Upper lobe of left lung (tissue), 6 donors: Measurements from ENCODE around the gene STARD8. TPM values are rescaled to one million over a fixed set of nuclear protein-coding genes. Genes with fewer than 3 reads are reported as not detected.

Experiments
- ATAC-seq, 2 donors: fragments of 200-7000 bp; cut with Tn5 transposase; one replicate each; pipeline ENCODE4 v1.9.1; 2022; ENCODE audit warnings: mild to moderate bottlenecking in 2 of 2, moderate library complexity in 2 of 2; ENCODE audit not compliant: low FRiP score in 2 of 2
- DNase-seq, 2 donors: peaks; one replicate each; pipeline ENCODE4 v3.0.0-alpha.2; 2019 to 2020
- H3K27ac ChIP-seq, 4 donors: fragments of 200-600 bp; sonication (generic); one replicate each; pipeline ENCODE4 v1.5.1; 2016 to 2019
- H3K27me3 ChIP-seq, 4 donors: fragments of 200-600 bp; sonication (generic); one replicate each; pipeline ENCODE4 v1.5.1; 2017 to 2019
- H3K36me3 ChIP-seq, 4 donors: fragments of 200-600 bp; sonication (generic); one replicate each; pipeline ENCODE4 v1.5.1; 2016 to 2019
- H3K4me1 ChIP-seq, 4 donors: fragments of 200-600 bp; sonication (generic); one replicate each; pipeline ENCODE4 v1.5.1; 2018 to 2019
- H3K4me3 ChIP-seq, 4 donors: fragments of 200-600 bp; sonication (generic); one replicate each; pipeline ENCODE4 v1.5.1; 2017 to 2019; ENCODE audit warnings: mild to moderate bottlenecking in 2 of 4, moderate library complexity in 1 of 4
- H3K9me3 ChIP-seq, 4 donors: fragments of 200-600 bp; sonication (generic); one replicate each; pipeline ENCODE4 v1.5.1; 2018 to 2019
- EP300 ChIP-seq, 4 donors: sonication (generic); formaldehyde crosslinking; IDR thresholded peaks; one replicate each; pipeline ENCODE4 v1.5.1; 2017; ENCODE audit warnings: antibody characterized with exemption in 4 of 4, control low read depth in 2 of 4
- POLR2A ChIP-seq, 4 donors: fragments of 450-650 bp; IDR thresholded peaks; one replicate each; pipeline ENCODE4 v1.5.1; 2016 to 2017; ENCODE audit warnings: antibody characterized with exemption in 4 of 4, mild to moderate bottlenecking in 2 of 4
- POLR2AphosphoS5 ChIP-seq, 2 donors: sonication (generic); formaldehyde crosslinking; IDR thresholded peaks; one replicate each; pipeline ENCODE4 v1.5.1; 2017; ENCODE audit warnings: antibody characterized with exemption in 2 of 2
- WGBS, 2 donors: methylation state at CpG; one replicate each; pipeline ENCODE4 v1.1.5; 2017 to 2018; 5-methylcytosine and 5-hydroxymethylcytosine counted together
- total RNA-seq, 6 donors: library from RNA; depleted of rRNA in 4 of 6; stranded (reverse); fragments of >200 nt in 4 of 6; gene quantifications; one replicate each; pipeline versions ENCODE4 v1.1.0 to v1.2.1, GENCODE V29; 2016 to 2021
- TF ChIP-seq, protein P1 (sequence below), 6 experiments: fragments of 450-650 bp in 4 of 6; fragments of 200-600 bp in 2 of 6; sonication (generic) in 2 of 6; IDR thresholded peaks; one replicate each; pipeline ENCODE4 v1.5.1; 2016 to 2019; ENCODE audit warnings: antibody characterized with exemption in 6 of 6
- donor health status: DM: no; HTN: no; CAD: no; lungs with moderate emphysema.
- donor health status: DM: no; HTN: yes; CAD: no; lungs with severe emphysema.

Gene STARD8
- total RNA-seq, 6 donors from 2014 or later, result 13.9 to 43.1 (median 25.8) TPM

DNA sequence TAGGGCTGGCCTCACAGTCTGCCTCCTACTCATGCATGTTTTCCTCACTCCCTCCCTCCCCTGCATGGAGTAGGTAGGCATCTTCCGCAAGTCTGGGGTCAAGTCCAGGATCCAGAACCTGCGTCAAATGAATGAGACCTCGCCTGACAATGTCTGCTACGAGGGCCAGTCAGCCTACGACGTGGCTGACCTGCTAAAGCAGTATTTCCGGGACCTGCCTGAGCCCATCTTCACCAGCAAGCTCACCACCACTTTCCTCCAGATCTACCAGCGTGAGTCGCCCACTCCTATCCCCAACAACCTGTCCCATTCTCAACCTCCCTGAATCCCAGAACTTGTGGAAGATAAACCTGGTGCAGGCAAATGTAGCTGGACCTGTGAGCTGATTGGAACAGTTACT is 73.4 kb downstream of the STARD8 start:
- Histone ChIP-seq H3K36me3 (peaks cover 0 to 88% (median 32%) of the 10 kb centered on the region in 4 donors), H3K4me1 (no peaks in the 10 kb centered on the region), H3K9me3 (no peaks in the 10 kb centered on the region), H3K4me3 (no peak overlapping the region), H3K27ac (no peak overlapping the region), H3K27me3 (no peaks in the 10 kb centered on the region)
- WGBS, 2 donors, result 93 to 100% methylated on average over 4 to 9 of the region's 9 CpGs
- ATAC-seq, result no peak
- TF ChIP-seq POLR2A (IDR thresholded peaks at IDR 0.05) (no peak), EP300 (IDR thresholded peaks at IDR 0.05) (no peak), POLR2AphosphoS5 (IDR thresholded peaks at IDR 0.05) (no peak)
- TF ChIP-seq, protein P1, sequence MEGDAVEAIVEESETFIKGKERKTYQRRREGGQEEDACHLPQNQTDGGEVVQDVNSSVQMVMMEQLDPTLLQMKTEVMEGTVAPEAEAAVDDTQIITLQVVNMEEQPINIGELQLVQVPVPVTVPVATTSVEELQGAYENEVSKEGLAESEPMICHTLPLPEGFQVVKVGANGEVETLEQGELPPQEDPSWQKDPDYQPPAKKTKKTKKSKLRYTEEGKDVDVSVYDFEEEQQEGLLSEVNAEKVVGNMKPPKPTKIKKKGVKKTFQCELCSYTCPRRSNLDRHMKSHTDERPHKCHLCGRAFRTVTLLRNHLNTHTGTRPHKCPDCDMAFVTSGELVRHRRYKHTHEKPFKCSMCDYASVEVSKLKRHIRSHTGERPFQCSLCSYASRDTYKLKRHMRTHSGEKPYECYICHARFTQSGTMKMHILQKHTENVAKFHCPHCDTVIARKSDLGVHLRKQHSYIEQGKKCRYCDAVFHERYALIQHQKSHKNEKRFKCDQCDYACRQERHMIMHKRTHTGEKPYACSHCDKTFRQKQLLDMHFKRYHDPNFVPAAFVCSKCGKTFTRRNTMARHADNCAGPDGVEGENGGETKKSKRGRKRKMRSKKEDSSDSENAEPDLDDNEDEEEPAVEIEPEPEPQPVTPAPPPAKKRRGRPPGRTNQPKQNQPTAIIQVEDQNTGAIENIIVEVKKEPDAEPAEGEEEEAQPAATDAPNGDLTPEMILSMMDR (IDR thresholded peaks at IDR 0.05), result no peak
- DNase-seq, result peak in 1 of 2 donors; percentile 3

DNA sequence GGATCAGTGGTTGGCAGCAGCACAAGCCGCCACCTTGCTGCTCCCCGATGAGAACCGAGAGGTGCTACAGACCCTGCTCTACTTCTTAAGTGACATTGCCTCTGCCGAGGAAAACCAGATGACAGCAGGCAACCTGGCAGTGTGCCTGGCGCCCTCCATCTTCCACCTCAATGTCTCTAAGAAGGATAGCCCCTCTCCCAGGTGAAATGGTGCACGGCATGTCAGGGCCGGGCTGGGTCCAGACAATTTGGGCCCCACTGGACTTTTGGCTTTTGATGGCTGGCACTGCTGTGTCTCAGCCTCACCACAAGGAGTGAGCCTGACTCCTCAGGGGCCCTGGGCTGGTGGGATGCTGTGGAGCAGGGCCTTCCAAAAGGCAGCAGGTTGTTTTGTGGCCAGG is 74.1 kb downstream of the STARD8 start:
- WGBS, 2 donors, result 80 to 100% methylated on average over 2 to 7 of the region's 7 CpGs
- Histone ChIP-seq H3K9me3 (no peaks in the 10 kb centered on the region), H3K36me3 (peaks cover 0 to 90% (median 33%) of the 10 kb centered on the region in 4 donors), H3K4me1 (no peaks in the 10 kb centered on the region), H3K27ac (no peak overlapping the region), H3K4me3 (no peak overlapping the region), H3K27me3 (no peaks in the 10 kb centered on the region)
- TF ChIP-seq, protein P1 (IDR thresholded peaks at IDR 0.05), result no peak
- TF ChIP-seq EP300 (IDR thresholded peaks at IDR 0.05) (no peak), POLR2A (IDR thresholded peaks at IDR 0.05) (no peak), POLR2AphosphoS5 (IDR thresholded peaks at IDR 0.05) (no peak)
- no peak for ATAC-seq
- no peak for DNase-seq

DNA sequence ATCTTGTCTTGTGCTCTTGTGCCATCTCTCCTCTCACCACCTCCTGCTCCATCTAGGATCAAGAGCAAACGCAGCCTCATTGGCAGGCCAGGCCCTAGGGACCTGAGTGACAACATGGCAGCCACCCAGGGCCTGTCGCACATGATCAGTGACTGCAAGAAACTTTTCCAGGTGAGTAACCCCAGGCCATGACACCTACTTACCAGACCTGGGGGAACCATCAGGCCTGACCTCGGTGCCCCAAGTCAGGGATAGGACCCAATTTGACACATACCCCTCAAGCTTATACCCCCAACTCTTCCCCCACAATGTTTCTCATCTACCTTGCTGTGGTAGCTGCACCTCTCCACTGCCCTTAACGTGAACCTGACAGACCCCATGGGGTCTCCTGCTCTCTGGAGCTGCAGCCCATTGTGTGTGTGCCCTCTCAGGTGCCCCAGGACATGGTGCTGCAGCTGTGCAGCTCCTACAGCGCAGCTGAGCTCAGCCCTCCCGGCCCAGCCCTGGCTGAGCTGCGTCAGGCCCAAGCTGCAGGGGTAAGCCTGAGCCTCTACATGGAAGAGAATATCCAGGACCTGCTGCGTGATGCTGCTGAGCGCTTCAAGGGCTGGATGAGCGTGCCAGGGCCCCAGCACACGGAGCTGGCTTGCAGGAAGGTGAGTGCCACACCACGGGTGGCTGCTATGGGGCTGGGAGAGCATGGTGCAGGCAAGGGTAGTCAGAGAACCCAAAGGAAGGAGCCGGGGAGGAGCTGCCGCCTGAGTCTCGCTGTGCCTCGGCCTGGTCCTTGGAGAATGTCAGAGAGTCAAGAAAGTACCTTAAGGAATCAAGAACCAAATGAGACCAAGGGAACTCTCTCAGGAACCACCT is 74.8 kb downstream of the STARD8 start:
- Histone ChIP-seq H3K9me3 (no peaks in the 10 kb centered on the region), H3K4me1 (no peaks in the 10 kb centered on the region), H3K27ac (no peak overlapping the region), H3K4me3 (no peak overlapping the region), H3K36me3 (peaks cover 0 to 89% (median 32%) of the 10 kb centered on the region in 4 donors), H3K27me3 (no peaks in the 10 kb centered on the region)
- TF ChIP-seq POLR2AphosphoS5 (IDR thresholded peaks at IDR 0.05), result no peak
- TF ChIP-seq EP300 (IDR thresholded peaks at IDR 0.05), result no peak
- no peak for TF ChIP-seq POLR2A (IDR thresholded peaks at IDR 0.05)
- TF ChIP-seq, protein P1 (IDR thresholded peaks at IDR 0.05), result no peak
- ATAC-seq (no peak), DNase-seq (peak; percentile 9 to 23)
- WGBS, 2 donors, result 78 to 93% methylated on average over 3 to 16 of the region's 16 CpGs

DNA sequence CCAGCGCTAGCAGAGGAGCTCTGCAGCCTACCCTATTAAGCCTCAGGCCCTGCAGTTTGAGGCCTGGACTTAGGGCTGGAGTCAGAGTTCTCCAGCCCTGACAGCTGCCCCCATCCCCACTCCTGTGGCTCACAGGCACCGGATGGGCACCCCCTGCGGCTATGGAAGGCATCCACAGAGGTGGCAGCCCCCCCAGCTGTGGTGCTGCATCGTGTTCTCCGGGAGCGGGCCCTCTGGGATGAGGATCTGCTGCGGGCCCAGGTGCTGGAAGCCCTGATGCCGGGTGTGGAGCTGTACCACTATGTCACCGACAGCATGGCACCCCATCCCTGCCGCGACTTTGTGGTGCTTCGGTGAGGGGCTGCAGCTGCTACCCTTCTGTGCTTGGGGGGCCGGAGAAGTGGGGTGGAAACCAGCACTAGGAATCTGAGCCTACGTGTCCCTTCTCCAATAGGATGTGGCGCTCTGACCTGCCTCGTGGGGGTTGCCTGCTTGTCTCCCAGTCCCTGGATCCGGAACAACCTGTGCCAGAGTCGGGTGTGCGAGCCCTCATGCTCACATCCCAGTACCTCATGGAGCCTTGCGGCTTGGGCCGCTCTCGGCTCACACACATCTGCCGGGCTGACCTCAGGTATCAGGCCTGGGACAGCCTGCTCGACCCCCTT is 76.2 kb downstream of the STARD8 start:
- no peak overlapping the region for H3K27ac ChIP-seq
- H3K9me3 ChIP-seq, result no peaks in the 10 kb centered on the region
- no peak for TF ChIP-seq POLR2A (IDR thresholded peaks at IDR 0.05)
- no peak for TF ChIP-seq EP300 (IDR thresholded peaks at IDR 0.05)
- TF ChIP-seq, protein P1 (IDR thresholded peaks at IDR 0.05), result no peak
- TF ChIP-seq POLR2AphosphoS5 (IDR thresholded peaks at IDR 0.05), result no peak
- H3K4me1 ChIP-seq, result no peaks in the 10 kb centered on the region
- WGBS, 2 donors, result 89% methylated on average over 19 of the region's 24 CpGs; no CpG with 5 or more reads in 1 of the 2 donors
- no peaks in the 10 kb centered on the region for H3K27me3 ChIP-seq
- peaks cover 0 to 75% (median 27%) of the 10 kb centered on the region in 4 donors for H3K36me3 ChIP-seq
- no peak overlapping the region for H3K4me3 ChIP-seq
- ATAC-seq (no peak), DNase-seq (peak in 1 of 2 donors; percentile 36)
